ENCODE measurements around the gene KDM6A.
"Not testable (repeated sequence)": the region's sequence is repeated elsewhere in the genome, so short reads cannot be mapped to it uniquely, and the experiment has no call there.

The KDM6A gene

GRCh38 chrX:44882635-44883034 is 9.6 kb downstream of the KDM6A start:
- TF ChIP-seq CTCF (IDR thresholded peaks at IDR 0.05; ENCODE audit: extremely low read depth, insufficient read depth, missing control alignments), result no peak
- no peak for DNase-seq (ENCODE audit: low spot score)
- in situ Hi-C loops (cut with MboI; ENCODE audit: low pct_unique_long_range_greater_than_20kb, low sequenced_read_pairs, unreplicated experiment), result no loop called here

- in situ Hi-C loops (cut with MboI; ENCODE audit: low pct_unique_long_range_greater_than_20kb, low sequenced_read_pairs, unreplicated experiment), result no loop called here
- no peak for DNase-seq (ENCODE audit: low spot score)
- no peak for TF ChIP-seq CTCF (IDR thresholded peaks at IDR 0.05; ENCODE audit: extremely low read depth, insufficient read depth, missing control alignments)
These were observed 12.0 kb downstream of the KDM6A start for GRCh38 chrX:44884944-44885343.

- no peak for TF ChIP-seq CTCF (IDR thresholded peaks at IDR 0.05; ENCODE audit: extremely low read depth, insufficient read depth, missing control alignments)
- in situ Hi-C loops (cut with MboI; ENCODE audit: low pct_unique_long_range_greater_than_20kb, low sequenced_read_pairs, unreplicated experiment), result no loop called here
- no peak for DNase-seq (ENCODE audit: low spot score)
These were observed 16.8 kb downstream of the KDM6A start for GRCh38 chrX:44889824-44890223.

- DNase-seq (ENCODE audit: low spot score), result no peak
- in situ Hi-C loops (cut with MboI; ENCODE audit: low pct_unique_long_range_greater_than_20kb, low sequenced_read_pairs, unreplicated experiment), result no loop called here
- TF ChIP-seq CTCF (IDR thresholded peaks at IDR 0.05; ENCODE audit: extremely low read depth, insufficient read depth, missing control alignments), result no peak
These were observed 17.3 kb downstream of the KDM6A start for GRCh38 chrX:44890247-44890646.

- in situ Hi-C loops (cut with MboI; ENCODE audit: low pct_unique_long_range_greater_than_20kb, low sequenced_read_pairs, unreplicated experiment); DNase-seq (ENCODE audit: low spot score): not testable (repeated sequence)
These were observed 17.7 kb downstream of the KDM6A start for GRCh38 chrX:44890687-44891086.

- TF ChIP-seq CTCF (IDR thresholded peaks at IDR 0.05; ENCODE audit: extremely low read depth, insufficient read depth, missing control alignments), result no peak
- DNase-seq (ENCODE audit: low spot score), result no peak
These were observed 18.7 kb downstream of the KDM6A start for GRCh38 chrX:44891642-44892041.

GRCh38 chrX:44896876-44897186 is 23.8 kb downstream of the KDM6A start:
- DNase-seq (ENCODE audit: low spot score), result no peak
- in situ Hi-C loops (cut with MboI; ENCODE audit: low pct_unique_long_range_greater_than_20kb, low sequenced_read_pairs, unreplicated experiment), result no loop called here
- no peak for TF ChIP-seq CTCF (IDR thresholded peaks at IDR 0.05; ENCODE audit: extremely low read depth, insufficient read depth, missing control alignments)

More at GRCh38 chrX:44891642-44892041, 18.7 kb downstream of the KDM6A start:
- in situ Hi-C loops (cut with MboI; ENCODE audit: low pct_unique_long_range_greater_than_20kb, low sequenced_read_pairs, unreplicated experiment), result no loop called here
